SH-SY5Y (cell line): Measurements from ENCODE around the gene CYP2C8.

Source experiments
- GATA2 ChIP-seq: IDR thresholded peaks from 2 replicates; pipeline ENCODE4 v1.6.1; 2011; ENCODE audit warnings: mild to moderate bottlenecking, low read depth, low read length
- GATA3 ChIP-seq: IDR thresholded peaks from 2 replicates; pipeline ENCODE4 v1.6.1; 2011; ENCODE audit warnings: low read depth, mild to moderate bottlenecking, low read length, moderate library complexity

CYP2C8 gene

DNA sequence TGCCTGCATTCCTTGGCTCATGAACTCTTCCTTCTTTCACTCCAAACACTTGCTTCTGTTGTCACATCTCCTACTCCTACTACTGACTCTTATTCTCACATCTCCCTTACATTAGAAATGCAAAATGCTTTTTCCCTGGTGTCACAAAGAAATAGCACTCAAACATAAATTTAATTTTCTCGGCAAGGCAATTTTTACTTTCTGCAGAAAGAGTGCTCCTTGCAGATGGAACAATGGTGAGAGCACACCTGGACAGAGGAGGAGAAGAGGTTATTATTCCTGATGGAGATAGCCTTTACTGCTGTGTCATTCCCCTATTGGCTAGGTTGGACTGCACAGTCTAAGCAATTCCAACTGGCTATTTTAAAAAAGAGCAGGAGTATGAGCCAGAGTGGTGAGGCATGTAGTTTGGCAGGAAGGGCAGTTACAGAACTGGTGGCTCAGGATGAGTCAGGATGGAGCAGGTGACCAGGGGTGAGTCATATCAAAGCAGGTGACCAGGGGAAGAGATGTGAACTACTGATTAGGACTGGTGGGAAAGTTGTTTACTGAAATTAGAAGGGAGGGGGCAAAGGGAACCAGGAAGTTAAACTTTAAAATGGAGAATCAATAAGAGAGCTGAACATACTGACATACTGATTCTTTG, 77.9 kb downstream of the CYP2C8 start:
- no peak for TF ChIP-seq GATA2

DNA sequence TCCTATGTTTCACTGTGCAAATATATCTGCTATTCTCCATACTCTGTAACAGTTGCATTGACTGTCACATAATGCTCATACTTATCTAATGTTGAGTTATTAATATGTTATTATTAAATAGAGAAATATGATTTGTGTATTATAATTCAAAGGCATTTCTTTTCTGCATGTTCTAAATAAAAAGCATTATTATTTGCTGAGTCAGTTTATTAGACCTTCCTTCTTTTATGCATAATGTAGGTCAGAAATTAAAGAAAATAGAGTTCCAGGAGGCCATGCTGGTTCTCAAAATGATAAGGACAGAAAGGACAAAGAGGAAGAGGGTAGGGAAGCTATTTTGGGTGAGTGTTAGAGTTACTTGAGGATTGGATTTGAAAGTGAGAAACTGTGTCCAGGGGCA, 80.1 kb downstream of the CYP2C8 start:
- TF ChIP-seq GATA3 (no peak), GATA2 (no peak)
